Left ventricle myocardium superior (tissue), 1 donor: Measurements from ENCODE around the gene KIFC3. TPM values are rescaled to one million over a fixed set of nuclear protein-coding genes. Genes with fewer than 3 reads are reported as not detected.
"Not testable (repeated sequence)": the region's sequence is repeated elsewhere in the genome, so short reads cannot be mapped to it uniquely, and the experiment has no call there.

ENCODE experiments used
- ATAC-seq: fragments of 200-7000 bp; cut with Tn5 transposase; one replicate; pipeline ENCODE4 v1.9.1; 2020; ENCODE audit warnings: mild to moderate bottlenecking, moderate library complexity
- DNase-seq: peaks from one replicate; pipeline ENCODE4 v3.0.0-alpha.2; 2020
- intact Hi-C: fragments of 100-400 bp; cut with micrococcal nuclease; formaldehyde crosslinking; loops from one replicate; pipeline ENCODE4 v1.11.0; 2022
- total RNA-seq: library from RNA; stranded (reverse); fragmentation: NEBNext Ultra II Directional; extraction: Animal tissue kit (Norgen Biotek cat#: 25700); gene quantifications from one replicate; pipeline ENCODE4 v1.2.1, GENCODE V29; 2021
- donor health status: DM: no; HTN: yes; CAD: no; lungs with severe emphysema.

Gene KIFC3
- total RNA-seq, 1 donor from 2014 or later = 52.6 TPM

DNA sequence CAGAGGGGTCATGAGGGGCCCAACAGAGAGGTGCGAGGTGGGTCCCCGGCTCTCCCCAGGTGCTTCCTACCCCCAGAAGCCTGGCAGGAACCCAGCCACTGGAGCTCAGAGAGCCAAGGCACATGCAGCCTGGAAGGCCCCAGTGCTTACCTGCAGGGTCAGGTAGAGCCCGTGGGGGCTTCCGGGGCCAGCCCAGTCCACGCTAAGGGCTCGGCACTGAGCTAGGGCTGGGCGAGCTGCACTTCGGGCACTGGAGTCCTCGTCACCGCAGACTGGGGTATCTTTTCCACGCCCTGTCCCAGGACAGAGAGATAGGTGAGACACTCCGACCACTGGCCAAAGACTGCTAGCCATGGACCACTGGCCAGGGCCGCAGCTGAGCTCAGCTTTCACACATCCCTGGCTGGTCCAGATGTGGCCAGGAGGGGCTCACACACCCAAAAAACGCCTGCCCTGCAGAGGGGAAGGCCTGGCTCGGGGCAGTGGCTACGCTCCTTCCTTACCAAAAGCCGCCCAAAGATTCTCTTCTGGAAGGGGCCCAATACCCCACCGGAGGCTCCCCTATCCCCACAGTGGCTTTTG lies 7.4 kb downstream of the KIFC3 start:
- intact Hi-C loops = no loop called here

GRCh38 chr16:57791893-57792461 lies 10.3 kb downstream of the KIFC3 start:
- intact Hi-C loops = no loop called here
- DNase-seq (no peak), ATAC-seq (no peak)

More for the DNA sequence above, 7.4 kb downstream of the KIFC3 start:
- DNase-seq (no peak), ATAC-seq (no peak)

DNA sequence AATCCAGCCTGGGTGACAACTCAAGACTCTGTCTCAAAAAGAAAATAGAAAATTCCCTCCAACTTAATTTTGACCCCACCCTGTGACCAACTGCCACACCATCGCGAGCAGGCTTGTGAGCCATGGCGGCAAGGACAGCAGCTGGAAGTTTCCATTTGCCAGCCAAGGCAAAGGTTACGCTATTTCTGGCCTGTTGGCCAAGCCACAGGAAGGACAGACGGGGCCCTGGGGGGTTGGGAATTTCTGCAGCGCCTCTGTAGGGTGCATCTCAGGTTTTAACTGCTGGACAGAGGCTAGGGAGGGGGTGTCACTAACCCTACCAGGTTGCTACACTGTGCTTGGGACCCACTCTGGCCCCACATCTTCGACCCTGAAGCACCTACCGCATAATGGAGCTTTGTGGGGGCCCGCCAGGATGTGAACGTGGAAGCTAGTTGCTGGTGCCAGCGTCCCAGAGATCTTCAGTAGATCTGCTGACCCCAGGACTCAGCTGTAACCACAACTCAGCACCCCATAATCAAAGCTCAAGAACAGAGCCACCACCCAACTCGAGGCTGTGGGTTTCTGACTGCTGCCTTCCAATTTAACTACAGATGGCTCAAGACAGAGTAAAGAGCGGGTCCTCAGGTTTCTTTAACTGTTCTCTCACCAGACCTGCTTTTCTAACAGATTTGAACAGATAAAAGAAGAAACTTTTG lies 10.9 kb downstream of the KIFC3 start:
- intact Hi-C loops = no loop called here
- ATAC-seq (peak; percentile 55), DNase-seq (peak; percentile 70)

- intact Hi-C loops = no loop called here
- DNase-seq = no peak
These were observed 13.3 kb downstream of the KIFC3 start for GRCh38 chr16:57788951-57789350.

GRCh38 chr16:57788252-57788841 lies 13.9 kb downstream of the KIFC3 start:
- DNase-seq = peak; percentile 47
- intact Hi-C loops = no loop called here
- ATAC-seq = peak; percentile 2

More at GRCh38 chr16:57788951-57789350, 13.3 kb downstream of the KIFC3 start:
- no peak for ATAC-seq

GRCh38 chr16:57787519-57787905 lies 14.8 kb downstream of the KIFC3 start:
- intact Hi-C loops = no loop called here
- no peak for ATAC-seq
- DNase-seq = no peak

- peak; percentile 87 for DNase-seq
- peak; percentile 90 for ATAC-seq
- intact Hi-C loops = no loop called here
These were observed 15.4 kb downstream of the KIFC3 start for GRCh38 chr16:57786632-57787518.

DNA sequence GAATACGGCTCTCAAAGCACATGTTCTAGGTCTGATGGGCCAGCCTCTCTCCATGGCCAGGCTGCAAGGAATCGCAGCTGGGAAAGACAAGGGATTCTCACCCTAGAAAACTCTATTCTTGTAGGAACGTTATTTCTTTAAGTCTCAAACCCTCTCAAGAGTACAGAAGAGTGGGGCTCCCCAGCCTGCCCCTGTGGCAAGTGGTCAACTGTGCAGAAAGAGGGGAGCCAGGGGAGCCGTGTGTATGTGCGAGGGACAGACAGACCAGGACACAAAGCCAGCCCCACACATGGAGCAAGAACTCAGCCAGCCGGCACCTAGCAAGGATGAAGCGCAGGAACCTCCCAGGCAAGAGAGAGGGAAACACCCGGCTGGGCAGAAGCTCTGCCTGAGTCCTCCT lies 16.4 kb downstream of the KIFC3 start:
- intact Hi-C loops = no loop called here
- no peak for DNase-seq

GRCh38 chr16:57785385-57785784 lies 16.9 kb downstream of the KIFC3 start:
- intact Hi-C loops = no loop called here
- ATAC-seq (no peak), DNase-seq (no peak)

More for the DNA sequence above, 16.4 kb downstream of the KIFC3 start:
- ATAC-seq = no peak

GRCh38 chr16:57784334-57784733 lies 18.0 kb downstream of the KIFC3 start:
- intact Hi-C loops = no loop called here
- ATAC-seq = no peak
- DNase-seq = no peak

GRCh38 chr16:57783883-57784282 lies 18.4 kb downstream of the KIFC3 start:
- ATAC-seq (no peak), DNase-seq (no peak)
- intact Hi-C loops = no loop called here

DNA sequence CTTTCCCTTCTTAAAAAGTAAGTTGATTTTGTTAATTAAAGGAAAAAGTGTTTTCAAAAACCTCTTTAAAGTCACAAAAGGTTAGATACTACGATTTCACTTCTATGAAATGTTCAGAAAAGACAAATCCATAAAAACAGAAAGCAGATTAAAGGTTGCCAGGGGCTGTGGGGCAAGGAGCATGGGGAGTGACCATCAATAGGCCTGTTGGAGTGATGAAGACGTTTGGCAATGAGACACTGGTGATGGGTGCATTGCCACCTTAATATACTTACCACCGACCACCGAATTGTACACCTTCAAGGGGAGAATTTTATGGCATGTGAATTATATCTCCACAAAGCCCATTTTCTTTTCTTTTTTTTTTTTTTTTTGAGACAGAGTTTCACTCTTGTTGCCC lies 19.2 kb downstream of the KIFC3 start:
- DNase-seq = no peak
- ATAC-seq = no peak
- intact Hi-C loops = no loop called here

GRCh38 chr16:57782607-57783055 lies 19.7 kb downstream of the KIFC3 start:
- DNase-seq, intact Hi-C loops, ATAC-seq: not testable (repeated sequence)

DNA sequence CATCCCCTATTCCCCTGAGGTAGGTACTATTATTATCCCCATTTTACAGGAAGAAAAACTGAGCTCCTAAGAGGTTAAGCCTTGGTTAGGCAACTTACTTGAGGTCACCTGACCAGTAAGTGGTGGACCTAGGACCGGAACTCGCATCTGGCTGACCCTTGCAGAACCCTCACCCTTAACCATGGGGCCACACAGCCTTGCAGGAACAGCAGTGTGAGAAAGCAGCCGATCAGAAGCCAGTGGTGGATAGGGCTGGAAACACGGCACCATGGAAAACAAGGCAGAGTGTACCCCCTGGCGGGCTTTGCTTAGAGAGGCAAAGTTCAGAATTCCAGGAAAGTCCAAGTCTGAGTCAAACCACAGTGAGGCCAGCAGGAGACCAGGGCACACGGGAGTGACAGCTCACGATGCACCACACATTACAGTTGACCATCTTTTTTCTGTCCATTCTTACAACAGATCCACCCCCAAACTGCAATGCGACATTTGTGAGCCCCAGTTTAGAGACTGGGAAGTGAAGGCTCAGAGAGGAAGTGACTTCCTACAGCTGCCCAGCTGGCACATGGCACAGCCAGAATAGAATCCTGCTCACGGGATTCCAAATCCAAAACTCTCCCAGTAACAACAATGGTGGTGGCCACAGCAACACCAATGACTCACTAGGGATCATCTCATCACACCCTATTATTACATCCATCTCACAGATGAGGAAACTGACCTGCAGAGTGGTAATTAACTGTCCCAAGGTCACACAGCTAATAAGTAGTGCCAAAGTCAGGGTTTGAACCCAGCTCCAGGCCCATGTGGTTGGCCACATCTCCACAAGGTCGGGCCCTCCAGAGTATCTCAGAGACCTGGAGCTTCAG lies 20.3 kb downstream of the KIFC3 start:
- no peak for ATAC-seq
- DNase-seq = no peak
- intact Hi-C loops = no loop called here

DNA sequence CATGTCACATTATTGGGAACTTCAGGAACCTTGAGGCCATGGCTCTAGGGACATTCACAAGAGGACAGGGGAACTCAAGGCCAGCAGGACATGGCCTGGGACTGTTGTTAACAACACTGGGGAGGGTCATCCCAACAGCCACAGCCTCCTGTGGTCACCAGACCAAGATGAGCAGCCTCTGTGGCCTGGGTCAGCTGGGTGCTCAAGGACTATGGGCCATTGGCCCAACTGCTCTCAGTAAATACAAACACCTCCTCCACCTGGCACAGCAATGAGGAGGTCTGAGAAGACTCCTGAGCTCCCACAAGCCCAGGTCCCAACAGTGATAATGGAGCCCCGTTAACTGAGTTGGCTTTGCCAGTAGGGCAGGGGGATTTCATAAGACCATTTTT lies 20.9 kb downstream of the KIFC3 start:
- ATAC-seq = no peak
- intact Hi-C loops = no loop called here
- no peak for DNase-seq

DNA sequence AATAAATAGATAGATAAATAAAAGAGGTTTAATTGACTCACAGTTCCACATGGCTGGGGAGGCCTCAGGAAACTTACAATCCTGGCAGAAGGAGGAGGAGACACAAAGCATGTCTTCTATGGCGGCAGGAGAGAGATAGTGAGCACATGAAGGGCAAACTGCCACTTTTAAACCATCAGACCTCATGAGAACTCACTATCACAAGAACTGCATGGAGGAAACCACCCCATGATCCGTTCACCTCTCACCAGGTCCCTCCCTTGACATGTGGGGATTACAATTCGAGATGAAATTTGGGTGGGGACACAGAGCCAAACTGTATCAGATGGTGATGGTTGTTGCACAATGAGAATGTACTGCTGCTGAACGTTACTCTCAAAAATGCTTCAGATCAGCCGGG lies 22.5 kb downstream of the KIFC3 start:
- ATAC-seq, DNase-seq, intact Hi-C loops: not testable (repeated sequence)

GRCh38 chr16:57778658-57779057 lies 23.6 kb downstream of the KIFC3 start:
- no peak for ATAC-seq
- intact Hi-C loops = no loop called here
- DNase-seq = no peak
